Right atrium auricular region (tissue), 2 donors: ENCODE results near the gene THSD7A. TPM values are rescaled to one million over a fixed set of nuclear protein-coding genes. Genes with fewer than 3 reads are reported as not detected.

ENCODE experiments used
- DNase-seq: peaks from one replicate; pipeline ENCODE4 v3.0.0-alpha.2; 2019; ENCODE audit warnings: low spot score
- H3K27ac ChIP-seq, 2 donors: fragments of 200-600 bp; sonication (generic); 1 replicate in 1 of 2; 2 replicates in 1 of 2; pipeline ENCODE4 v1.5.1; 2016 to 2019
- H3K27me3 ChIP-seq, 2 donors: fragments of 200-600 bp; sonication (generic); one replicate each; pipeline versions ENCODE4 v1.5.1 to v1.6.0; 2017 to 2019
- H3K36me3 ChIP-seq: fragments of 200-600 bp; sonication (generic); one replicate; pipeline ENCODE4 v1.5.1; 2016
- H3K4me1 ChIP-seq, 2 donors: fragments of 200-600 bp; sonication (generic); one replicate each; pipeline versions ENCODE4 v1.5.1 to v1.6.0; 2017 to 2019
- H3K4me3 ChIP-seq, 2 donors: fragments of 200-600 bp; sonication (generic); 1 replicate in 1 of 2; 2 replicates in 1 of 2; pipeline ENCODE4 v1.5.1; 2017 to 2019; ENCODE audit warnings: mild to moderate bottlenecking in 1 of 2, moderate library complexity in 1 of 2
- H3K9me3 ChIP-seq, 2 donors: fragments of 200-600 bp; sonication (generic); one replicate each; pipeline ENCODE4 v1.5.1; 2019
- CTCF ChIP-seq, 2 donors: fragments of 200-600 bp; sonication (generic); IDR thresholded peaks; one replicate each; pipeline ENCODE4 v1.5.1; 2019; ENCODE audit warnings: antibody characterized with exemption in 2 of 2
- total RNA-seq, 2 donors: library from RNA; depleted of rRNA; stranded (reverse); fragments of >200 nt; gene quantifications; one replicate each; pipeline ENCODE4 v1.1.0, GENCODE V29; 2016

The THSD7A gene
- total RNA-seq, 2 donors from 2014 or later: 0.85 to 2.9 TPM

GRCh38 chr7:11633310-11633709, 198.7 kb downstream of the THSD7A start:
- no peak for DNase-seq
- Histone ChIP-seq H3K36me3 (no peaks in the 10 kb centered on the region), H3K9me3 (no peaks in the 10 kb centered on the region), H3K4me3 (no peak overlapping the region), H3K27ac (no peak overlapping the region), H3K4me1 (no peaks in the 10 kb centered on the region), H3K27me3 (no peaks in the 10 kb centered on the region)
- no peak for TF ChIP-seq CTCF (IDR thresholded peaks at IDR 0.05)

GRCh38 chr7:11630355-11630754, 201.6 kb downstream of the THSD7A start:
- H3K27ac ChIP-seq: peak overlapping the region in 1 of 2 donors; percentile 8
- H3K4me1 ChIP-seq: no peaks in the 10 kb centered on the region
- no peaks in the 10 kb centered on the region for H3K36me3 ChIP-seq
- no peaks in the 10 kb centered on the region for H3K9me3 ChIP-seq
- no peak for DNase-seq
- H3K27me3 ChIP-seq: no peaks in the 10 kb centered on the region
- no peak for TF ChIP-seq CTCF (IDR thresholded peaks at IDR 0.05)
- H3K4me3 ChIP-seq: no peak overlapping the region

- no peak for TF ChIP-seq CTCF (IDR thresholded peaks at IDR 0.05)
- no peaks in the 10 kb centered on the region for H3K9me3 ChIP-seq
- DNase-seq: no peak
- H3K4me3 ChIP-seq: no peak overlapping the region
- H3K27ac ChIP-seq: no peak overlapping the region
- no peaks in the 10 kb centered on the region for H3K27me3 ChIP-seq
- no peaks in the 10 kb centered on the region for H3K36me3 ChIP-seq
- no peaks in the 10 kb centered on the region for H3K4me1 ChIP-seq
These were observed 206.3 kb downstream of the THSD7A start for GRCh38 chr7:11625669-11626068.

GRCh38 chr7:11623093-11623678, 208.8 kb downstream of the THSD7A start:
- Histone ChIP-seq H3K27me3 (no peaks in the 10 kb centered on the region), H3K4me3 (no peak overlapping the region), H3K4me1 (no peaks in the 10 kb centered on the region), H3K27ac (no peak overlapping the region), H3K9me3 (no peaks in the 10 kb centered on the region), H3K36me3 (no peaks in the 10 kb centered on the region)
- TF ChIP-seq CTCF (IDR thresholded peaks at IDR 0.05): no peak
- no peak for DNase-seq

- no peaks in the 10 kb centered on the region for H3K4me1 ChIP-seq
- H3K27ac ChIP-seq: no peak overlapping the region
- H3K27me3 ChIP-seq: no peaks in the 10 kb centered on the region
- no peak for TF ChIP-seq CTCF (IDR thresholded peaks at IDR 0.05)
- H3K36me3 ChIP-seq: no peaks in the 10 kb centered on the region
- H3K9me3 ChIP-seq: no peaks in the 10 kb centered on the region
- no peak for DNase-seq
- H3K4me3 ChIP-seq: no peak overlapping the region
These were observed 211.4 kb downstream of the THSD7A start for GRCh38 chr7:11620406-11621253.
